Astrocyte (in vitro differentiated cells and primary cell): ENCODE data around the gene VIPR2. TPM values are rescaled to one million over a fixed set of nuclear protein-coding genes. Genes with fewer than 3 reads are reported as not detected.

Experiments used
- DNase-seq: peaks from one replicate; pipeline ENCODE4 v3.0.0-alpha.2; 2010; ENCODE audit warnings: low read depth
- FAIRE-seq: peaks from 2 replicates; lab custom pipeline; 2011; peaks lifted over from hg19 to GRCh38; lab: Jason Lieb, UNC
- H2AFZ ChIP-seq: 2 replicates; pipeline ENCODE4 v1.6.0; 2012; ENCODE audit warnings: low read depth, low read length, inconsistent platforms
- H3K27ac ChIP-seq: 2 replicates; pipeline ENCODE4 v1.5.1; 2011; ENCODE audit warnings: low read depth, low read length, inconsistent platforms
- H3K27me3 ChIP-seq: 2 replicates; pipeline ENCODE4 v1.6.0; 2011; ENCODE audit warnings: low read length, inconsistent platforms; ENCODE audit not compliant: insufficient read depth
- H3K36me3 ChIP-seq: 2 replicates; pipeline ENCODE4 v1.5.1; 2011; ENCODE audit warnings: low read length, inconsistent platforms; ENCODE audit not compliant: insufficient read depth
- H3K4me1 ChIP-seq: 2 replicates; pipeline ENCODE4 v1.5.1; 2011; ENCODE audit warnings: low read length, inconsistent platforms; ENCODE audit not compliant: insufficient read depth
- H3K4me2 ChIP-seq: 2 replicates; pipeline ENCODE4 v1.6.0; 2012; ENCODE audit warnings: low read length, inconsistent platforms
- H3K4me3 ChIP-seq: 2 replicates; pipeline ENCODE4 v1.5.1; 2011; ENCODE audit warnings: low read depth, mild to moderate bottlenecking, low read length, inconsistent platforms; ENCODE audit not compliant: insufficient read depth
- H3K79me2 ChIP-seq: 2 replicates; pipeline ENCODE4 v1.6.0; 2012; ENCODE audit warnings: mild to moderate bottlenecking, low read length, inconsistent platforms; ENCODE audit not compliant: insufficient read depth
- H3K9ac ChIP-seq: 2 replicates; pipeline ENCODE4 v1.6.0; 2012; ENCODE audit warnings: mild to moderate bottlenecking, low read length, inconsistent platforms
- H3K9me3 ChIP-seq: 2 replicates; pipeline ENCODE4 v1.5.1; 2012; ENCODE audit warnings: low read depth, mild to moderate bottlenecking, low read length, inconsistent platforms; ENCODE audit not compliant: insufficient read depth
- H4K20me1 ChIP-seq: 2 replicates; pipeline ENCODE4 v1.6.0; 2012; ENCODE audit warnings: low read length, inconsistent platforms; ENCODE audit not compliant: insufficient read depth
- H3K27ac Mint-ChIP-seq: one replicate; pipeline ENCODE4 v1.8.0; 2021; ENCODE audit warnings: mild to moderate bottlenecking, mixed read lengths; ENCODE audit not compliant: unreplicated experiment
- H3K27me3 Mint-ChIP-seq: one replicate; pipeline ENCODE4 v1.8.0; 2021; ENCODE audit warnings: low read depth, mixed read lengths; ENCODE audit not compliant: unreplicated experiment
- H3K36me3 Mint-ChIP-seq: one replicate; pipeline ENCODE4 v1.8.0; 2021; ENCODE audit warnings: low read depth, mixed read lengths; ENCODE audit not compliant: unreplicated experiment
- H3K4me1 Mint-ChIP-seq: one replicate; pipeline ENCODE4 v1.8.0; 2021; ENCODE audit warnings: low read depth, mixed read lengths; ENCODE audit not compliant: unreplicated experiment
- H3K4me3 Mint-ChIP-seq: one replicate; pipeline ENCODE4 v1.8.0; 2021; ENCODE audit warnings: mild to moderate bottlenecking, moderate library complexity, mixed read lengths; ENCODE audit not compliant: unreplicated experiment
- H3K9me3 Mint-ChIP-seq: one replicate; pipeline ENCODE4 v1.8.0; 2021; ENCODE audit warnings: mild to moderate bottlenecking, mixed read lengths; ENCODE audit not compliant: unreplicated experiment
- EZH2 ChIP-seq: IDR thresholded peaks from 2 replicates; pipeline ENCODE4 v1.6.1; 2012; ENCODE audit warnings: mild to moderate bottlenecking, low read length, inconsistent platforms; ENCODE audit not compliant: insufficient read depth
- total RNA-seq: library from RNA; stranded (reverse); gene quantifications from 2 replicates; pipeline ENCODE4 v1.2.1, GENCODE V29; 2021
- TF ChIP-seq, protein P1 (sequence below): IDR thresholded peaks from 2 replicates; pipeline ENCODE4 v1.5.1; 2011; ENCODE audit warnings: low read depth, mild to moderate bottlenecking, inconsistent platforms, low read length, moderate library complexity; ENCODE audit not compliant: insufficient read depth

The VIPR2 gene
- total RNA-seq, 1 donor from 2014 or later = 0.68 TPM

DNA sequence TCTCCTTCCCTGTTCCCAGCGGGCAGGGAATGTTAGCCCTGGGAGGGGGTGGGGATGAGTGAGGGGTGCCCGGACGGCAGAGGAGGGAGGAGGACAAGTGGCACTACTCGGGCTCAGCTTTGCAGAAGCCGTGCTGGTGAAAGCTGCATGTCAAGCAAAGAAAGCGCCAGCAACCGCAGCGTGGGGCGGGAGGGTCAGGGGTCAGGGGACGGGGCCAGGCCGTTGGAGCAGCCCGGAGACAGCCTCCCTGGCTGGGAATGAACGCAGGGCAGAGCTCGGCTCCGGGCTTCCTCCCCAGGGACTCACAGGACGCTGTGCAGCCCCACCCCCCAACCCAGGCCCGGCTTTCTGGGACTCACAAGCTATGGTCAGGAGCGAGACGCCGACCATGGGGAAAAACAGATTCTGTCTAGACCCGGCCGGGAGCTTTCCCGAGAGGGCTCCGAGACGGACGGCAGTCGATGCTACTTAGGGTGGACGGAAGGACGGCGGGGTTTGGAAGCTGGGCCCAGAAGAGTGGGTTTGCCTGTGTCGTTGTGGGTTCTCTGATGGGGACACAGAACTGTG is 113.4 kb downstream of the VIPR2 start:
- Histone ChIP-seq H3K27me3 (no peaks in the 10 kb centered on the region), H3K9ac (no peak overlapping the region), H2AFZ (peak overlapping the region; percentile 60), H4K20me1 (no peaks in the 10 kb centered on the region), H3K4me3 (no peak overlapping the region), H3K27ac (no peak overlapping the region), H3K36me3 (no peaks in the 10 kb centered on the region), H3K79me2 (no peaks in the 10 kb centered on the region), H3K4me1 (no peaks in the 10 kb centered on the region), H3K9me3 (no peaks in the 10 kb centered on the region), H3K4me2 (peak overlapping the region; percentile 80)
- FAIRE-seq (no peak), DNase-seq (no peak)
- H3K36me3 Mint-ChIP-seq = no peaks in the 10 kb centered on the region
- H3K4me3 Mint-ChIP-seq = peak overlapping the region; percentile 54
- no peak for TF ChIP-seq EZH2
- TF ChIP-seq, protein P1, sequence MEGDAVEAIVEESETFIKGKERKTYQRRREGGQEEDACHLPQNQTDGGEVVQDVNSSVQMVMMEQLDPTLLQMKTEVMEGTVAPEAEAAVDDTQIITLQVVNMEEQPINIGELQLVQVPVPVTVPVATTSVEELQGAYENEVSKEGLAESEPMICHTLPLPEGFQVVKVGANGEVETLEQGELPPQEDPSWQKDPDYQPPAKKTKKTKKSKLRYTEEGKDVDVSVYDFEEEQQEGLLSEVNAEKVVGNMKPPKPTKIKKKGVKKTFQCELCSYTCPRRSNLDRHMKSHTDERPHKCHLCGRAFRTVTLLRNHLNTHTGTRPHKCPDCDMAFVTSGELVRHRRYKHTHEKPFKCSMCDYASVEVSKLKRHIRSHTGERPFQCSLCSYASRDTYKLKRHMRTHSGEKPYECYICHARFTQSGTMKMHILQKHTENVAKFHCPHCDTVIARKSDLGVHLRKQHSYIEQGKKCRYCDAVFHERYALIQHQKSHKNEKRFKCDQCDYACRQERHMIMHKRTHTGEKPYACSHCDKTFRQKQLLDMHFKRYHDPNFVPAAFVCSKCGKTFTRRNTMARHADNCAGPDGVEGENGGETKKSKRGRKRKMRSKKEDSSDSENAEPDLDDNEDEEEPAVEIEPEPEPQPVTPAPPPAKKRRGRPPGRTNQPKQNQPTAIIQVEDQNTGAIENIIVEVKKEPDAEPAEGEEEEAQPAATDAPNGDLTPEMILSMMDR = no peak
- no peak overlapping the region for H3K27ac Mint-ChIP-seq
- peaks cover 15% of the 10 kb centered on the region for H3K4me1 Mint-ChIP-seq
- peaks cover 25% of the 10 kb centered on the region for H3K27me3 Mint-ChIP-seq
- no peaks in the 10 kb centered on the region for H3K9me3 Mint-ChIP-seq

DNA sequence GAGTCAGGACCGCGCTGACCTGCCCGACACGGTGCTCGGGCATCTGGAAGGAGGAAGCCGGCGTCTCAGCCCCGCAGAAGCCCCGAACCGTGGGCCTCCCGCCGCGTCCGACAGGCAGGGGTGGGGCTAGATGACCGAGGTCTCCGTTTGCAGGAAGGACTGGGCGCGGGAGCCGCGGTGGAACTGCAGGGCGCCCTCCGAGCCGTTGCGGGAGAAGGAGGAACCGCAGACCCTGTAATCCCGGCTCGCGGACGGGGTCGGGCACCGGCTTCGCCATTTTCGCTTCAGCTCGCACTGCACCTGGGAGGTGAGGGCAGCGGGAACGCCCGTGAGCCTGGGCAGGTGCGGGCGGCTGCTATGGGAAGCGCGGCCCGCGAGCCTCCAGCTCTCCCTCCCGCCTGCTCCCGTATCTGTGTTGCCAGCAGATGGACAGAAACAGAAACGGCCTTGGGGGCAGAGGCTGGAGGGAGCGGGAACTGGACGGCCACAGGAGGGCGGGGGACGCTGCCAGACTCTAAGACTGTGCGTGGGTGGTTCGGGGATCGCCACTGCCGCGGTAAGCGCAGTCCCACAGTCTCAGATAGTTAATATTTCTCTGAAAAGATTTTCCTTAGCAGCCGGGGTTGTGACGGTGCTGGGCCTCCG is 114.1 kb downstream of the VIPR2 start:
- peaks cover 24% of the 10 kb centered on the region for H3K27me3 Mint-ChIP-seq
- peak overlapping the region; percentile 80 for H3K4me2 ChIP-seq
- H3K27ac Mint-ChIP-seq = no peak overlapping the region
- H3K36me3 Mint-ChIP-seq = no peaks in the 10 kb centered on the region
- H3K4me3 Mint-ChIP-seq = peak overlapping the region; percentile 54
- DNase-seq = no peak
- no peaks in the 10 kb centered on the region for H3K9me3 Mint-ChIP-seq
- H2AFZ ChIP-seq = peak overlapping the region; percentile 60
- no peak overlapping the region for H3K27ac ChIP-seq
- no peaks in the 10 kb centered on the region for H3K27me3 ChIP-seq
- H3K36me3 ChIP-seq = no peaks in the 10 kb centered on the region
- peaks cover 15% of the 10 kb centered on the region for H3K4me1 Mint-ChIP-seq
- H4K20me1 ChIP-seq = no peaks in the 10 kb centered on the region
- TF ChIP-seq, protein P1 = no peak
- TF ChIP-seq EZH2 = peak; percentile 31
- H3K4me3 ChIP-seq = peak overlapping the region; percentile 28
- H3K79me2 ChIP-seq = no peaks in the 10 kb centered on the region
- H3K9me3 ChIP-seq = no peaks in the 10 kb centered on the region
- H3K9ac ChIP-seq = no peak overlapping the region
- H3K4me1 ChIP-seq = no peaks in the 10 kb centered on the region
- no peak for FAIRE-seq
